ENCODE data around the gene MRS2.

Gene MRS2

GRCh38 chr6:24469811-24470210, 67.1 kb downstream of the MRS2 start:
- DNase-seq (ENCODE audit: extremely low read depth in 1 of 2, low read depth in 1 of 2): no peak

GRCh38 chr6:24472181-24472580, 69.4 kb downstream of the MRS2 start:
- no peak for DNase-seq (ENCODE audit: extremely low read depth in 1 of 2, low read depth in 1 of 2)
